ENCODE results near the gene TNKS1BP1.

TNKS1BP1 gene

GRCh38 chr11:57324886-57325734 lies at the start of gene TNKS1BP1:
TSS of gene TNKS1BP1 (minus strand) at chr11:57324952. CDS start at chr11:57321885, 3,067 bp downstream.
- H3K9ac ChIP-seq (ENCODE audit: low read depth in 1 of 2, low read length in 2 of 2): peak within 1 kb of the TSS; percentile 85 to 97
- peak within 1 kb of the TSS; percentile 81 to 85 for H3K4me3 ChIP-seq (ENCODE audit: low read depth in 1 of 2, low read length in 2 of 2)
- H3K9me3 ChIP-seq (ENCODE audit: control insufficient read depth in 1 of 2, low read length in 2 of 2): no peaks in the 10 kb centered on the region
- peaks cover 33 to 48% of the 10 kb centered on the region in 2 donors for H3K4me1 ChIP-seq (ENCODE audit: control insufficient read depth in 1 of 2, insufficient read depth in 2 of 2, low read length in 2 of 2)
- peak within 1 kb of the TSS; percentile 84 for H3K27ac ChIP-seq (ENCODE audit: low read depth, low read length)
- no peaks in the 10 kb centered on the region for H3K27me3 ChIP-seq (ENCODE audit: control insufficient read depth in 1 of 2, insufficient read depth in 2 of 2, low read length in 2 of 2)
- peaks cover 33 to 48% of the 10 kb centered on the region in 2 donors for H3K36me3 ChIP-seq (ENCODE audit: control insufficient read depth in 1 of 2, insufficient read depth in 2 of 2, low read length in 2 of 2)

GRCh38 chr11:57373146-57373545 lies 48.4 kb upstream of the TNKS1BP1 start:
- no peak overlapping the region for H3K9ac ChIP-seq (ENCODE audit: low read depth in 1 of 2, low read length in 2 of 2)
- H3K36me3 ChIP-seq (ENCODE audit: control insufficient read depth in 1 of 2, insufficient read depth in 2 of 2, low read length in 2 of 2): no peaks in the 10 kb centered on the region
- H3K4me1 ChIP-seq (ENCODE audit: control insufficient read depth in 1 of 2, insufficient read depth in 2 of 2, low read length in 2 of 2): no peaks in the 10 kb centered on the region
- H3K27ac ChIP-seq (ENCODE audit: low read depth, low read length): no peak overlapping the region
- H3K9me3 ChIP-seq (ENCODE audit: control insufficient read depth in 1 of 2, low read length in 2 of 2): no peaks in the 10 kb centered on the region
- no peak overlapping the region for H3K4me3 ChIP-seq (ENCODE audit: low read depth in 1 of 2, low read length in 2 of 2)
- H3K27me3 ChIP-seq (ENCODE audit: control insufficient read depth in 1 of 2, insufficient read depth in 2 of 2, low read length in 2 of 2): no peaks in the 10 kb centered on the region

GRCh38 chr11:57370941-57371340 lies 46.2 kb upstream of the TNKS1BP1 start:
- H3K4me1 ChIP-seq (ENCODE audit: control insufficient read depth in 1 of 2, insufficient read depth in 2 of 2, low read length in 2 of 2): no peaks in the 10 kb centered on the region
- H3K27me3 ChIP-seq (ENCODE audit: control insufficient read depth in 1 of 2, insufficient read depth in 2 of 2, low read length in 2 of 2): no peaks in the 10 kb centered on the region
- no peak overlapping the region for H3K27ac ChIP-seq (ENCODE audit: low read depth, low read length)
- H3K9me3 ChIP-seq (ENCODE audit: control insufficient read depth in 1 of 2, low read length in 2 of 2): no peaks in the 10 kb centered on the region
- H3K4me3 ChIP-seq (ENCODE audit: low read depth in 1 of 2, low read length in 2 of 2): no peak overlapping the region
- no peaks in the 10 kb centered on the region for H3K36me3 ChIP-seq (ENCODE audit: control insufficient read depth in 1 of 2, insufficient read depth in 2 of 2, low read length in 2 of 2)
- H3K9ac ChIP-seq (ENCODE audit: low read depth in 1 of 2, low read length in 2 of 2): no peak overlapping the region

GRCh38 chr11:57370251-57370650 lies 45.5 kb upstream of the TNKS1BP1 start:
- no peaks in the 10 kb centered on the region for H3K27me3 ChIP-seq (ENCODE audit: control insufficient read depth in 1 of 2, insufficient read depth in 2 of 2, low read length in 2 of 2)
- no peaks in the 10 kb centered on the region for H3K4me1 ChIP-seq (ENCODE audit: control insufficient read depth in 1 of 2, insufficient read depth in 2 of 2, low read length in 2 of 2)
- no peak overlapping the region for H3K9ac ChIP-seq (ENCODE audit: low read depth in 1 of 2, low read length in 2 of 2)
- H3K4me3 ChIP-seq (ENCODE audit: low read depth in 1 of 2, low read length in 2 of 2): no peak overlapping the region
- no peak overlapping the region for H3K27ac ChIP-seq (ENCODE audit: low read depth, low read length)
- no peaks in the 10 kb centered on the region for H3K36me3 ChIP-seq (ENCODE audit: control insufficient read depth in 1 of 2, insufficient read depth in 2 of 2, low read length in 2 of 2)
- H3K9me3 ChIP-seq (ENCODE audit: control insufficient read depth in 1 of 2, low read length in 2 of 2): no peaks in the 10 kb centered on the region

GRCh38 chr11:57368845-57369232 lies 44.1 kb upstream of the TNKS1BP1 start:
- Histone ChIP-seq H3K36me3 (ENCODE audit: control insufficient read depth in 1 of 2, insufficient read depth in 2 of 2, low read length in 2 of 2) (no peaks in the 10 kb centered on the region), H3K27me3 (ENCODE audit: control insufficient read depth in 1 of 2, insufficient read depth in 2 of 2, low read length in 2 of 2) (no peaks in the 10 kb centered on the region), H3K4me3 (ENCODE audit: low read depth in 1 of 2, low read length in 2 of 2) (no peak overlapping the region), H3K4me1 (ENCODE audit: control insufficient read depth in 1 of 2, insufficient read depth in 2 of 2, low read length in 2 of 2) (no peaks in the 10 kb centered on the region), H3K9me3 (ENCODE audit: control insufficient read depth in 1 of 2, low read length in 2 of 2) (no peaks in the 10 kb centered on the region), H3K27ac (ENCODE audit: low read depth, low read length) (no peak overlapping the region), H3K9ac (ENCODE audit: low read depth in 1 of 2, low read length in 2 of 2) (no peak overlapping the region)

GRCh38 chr11:57368106-57368844 lies 43.5 kb upstream of the TNKS1BP1 start:
- Histone ChIP-seq H3K27me3 (ENCODE audit: control insufficient read depth in 1 of 2, insufficient read depth in 2 of 2, low read length in 2 of 2) (no peaks in the 10 kb centered on the region), H3K9me3 (ENCODE audit: control insufficient read depth in 1 of 2, low read length in 2 of 2) (no peaks in the 10 kb centered on the region), H3K27ac (ENCODE audit: low read depth, low read length) (no peak overlapping the region), H3K9ac (ENCODE audit: low read depth in 1 of 2, low read length in 2 of 2) (no peak overlapping the region), H3K4me3 (ENCODE audit: low read depth in 1 of 2, low read length in 2 of 2) (no peak overlapping the region), H3K4me1 (ENCODE audit: control insufficient read depth in 1 of 2, insufficient read depth in 2 of 2, low read length in 2 of 2) (no peaks in the 10 kb centered on the region), H3K36me3 (ENCODE audit: control insufficient read depth in 1 of 2, insufficient read depth in 2 of 2, low read length in 2 of 2) (no peaks in the 10 kb centered on the region)

GRCh38 chr11:57364851-57365660 lies 40.3 kb upstream of the TNKS1BP1 start:
- Histone ChIP-seq H3K4me1 (ENCODE audit: control insufficient read depth in 1 of 2, insufficient read depth in 2 of 2, low read length in 2 of 2) (no peaks in the 10 kb centered on the region), H3K27ac (ENCODE audit: low read depth, low read length) (no peak overlapping the region), H3K9ac (ENCODE audit: low read depth in 1 of 2, low read length in 2 of 2) (no peak overlapping the region), H3K9me3 (ENCODE audit: control insufficient read depth in 1 of 2, low read length in 2 of 2) (no peaks in the 10 kb centered on the region), H3K36me3 (ENCODE audit: control insufficient read depth in 1 of 2, insufficient read depth in 2 of 2, low read length in 2 of 2) (no peaks in the 10 kb centered on the region), H3K27me3 (ENCODE audit: control insufficient read depth in 1 of 2, insufficient read depth in 2 of 2, low read length in 2 of 2) (no peaks in the 10 kb centered on the region), H3K4me3 (ENCODE audit: low read depth in 1 of 2, low read length in 2 of 2) (no peak overlapping the region)

- Histone ChIP-seq H3K27ac (ENCODE audit: low read depth, low read length) (no peak overlapping the region), H3K27me3 (ENCODE audit: control insufficient read depth in 1 of 2, insufficient read depth in 2 of 2, low read length in 2 of 2) (no peaks in the 10 kb centered on the region), H3K36me3 (ENCODE audit: control insufficient read depth in 1 of 2, insufficient read depth in 2 of 2, low read length in 2 of 2) (no peaks in the 10 kb centered on the region), H3K4me3 (ENCODE audit: low read depth in 1 of 2, low read length in 2 of 2) (no peak overlapping the region), H3K4me1 (ENCODE audit: control insufficient read depth in 1 of 2, insufficient read depth in 2 of 2, low read length in 2 of 2) (peaks cover 0 to 3% of the 10 kb centered on the region in 2 donors), H3K9me3 (ENCODE audit: control insufficient read depth in 1 of 2, low read length in 2 of 2) (no peaks in the 10 kb centered on the region), H3K9ac (ENCODE audit: low read depth in 1 of 2, low read length in 2 of 2) (no peak overlapping the region)
Measured at GRCh38 chr11:57363131-57364080, 38.7 kb upstream of the TNKS1BP1 start.

GRCh38 chr11:57361926-57362325 lies 37.2 kb upstream of the TNKS1BP1 start:
- no peaks in the 10 kb centered on the region for H3K36me3 ChIP-seq (ENCODE audit: control insufficient read depth in 1 of 2, insufficient read depth in 2 of 2, low read length in 2 of 2)
- H3K27ac ChIP-seq (ENCODE audit: low read depth, low read length): no peak overlapping the region
- H3K4me3 ChIP-seq (ENCODE audit: low read depth in 1 of 2, low read length in 2 of 2): no peak overlapping the region
- H3K27me3 ChIP-seq (ENCODE audit: control insufficient read depth in 1 of 2, insufficient read depth in 2 of 2, low read length in 2 of 2): no peaks in the 10 kb centered on the region
- no peak overlapping the region for H3K9ac ChIP-seq (ENCODE audit: low read depth in 1 of 2, low read length in 2 of 2)
- H3K4me1 ChIP-seq (ENCODE audit: control insufficient read depth in 1 of 2, insufficient read depth in 2 of 2, low read length in 2 of 2): peaks cover 0 to 3% of the 10 kb centered on the region in 2 donors
- H3K9me3 ChIP-seq (ENCODE audit: control insufficient read depth in 1 of 2, low read length in 2 of 2): no peaks in the 10 kb centered on the region

All from duodenal mucosa (tissue), 2 donors.